Endometrium (tissue), 2 donors: Measurements from ENCODE around the gene NME3.

Experiments
- FAIRE-seq: peaks from 2 replicates; lab custom pipeline; 2012; peaks lifted over from hg19 to GRCh38; lab: Jason Lieb, UNC
- donor health status: control.
- donor health status: control.

Gene NME3

GRCh38 chr16:1768767-1769401 is 2.5 kb downstream of the NME3 start:
- FAIRE-seq = no peak

DNA sequence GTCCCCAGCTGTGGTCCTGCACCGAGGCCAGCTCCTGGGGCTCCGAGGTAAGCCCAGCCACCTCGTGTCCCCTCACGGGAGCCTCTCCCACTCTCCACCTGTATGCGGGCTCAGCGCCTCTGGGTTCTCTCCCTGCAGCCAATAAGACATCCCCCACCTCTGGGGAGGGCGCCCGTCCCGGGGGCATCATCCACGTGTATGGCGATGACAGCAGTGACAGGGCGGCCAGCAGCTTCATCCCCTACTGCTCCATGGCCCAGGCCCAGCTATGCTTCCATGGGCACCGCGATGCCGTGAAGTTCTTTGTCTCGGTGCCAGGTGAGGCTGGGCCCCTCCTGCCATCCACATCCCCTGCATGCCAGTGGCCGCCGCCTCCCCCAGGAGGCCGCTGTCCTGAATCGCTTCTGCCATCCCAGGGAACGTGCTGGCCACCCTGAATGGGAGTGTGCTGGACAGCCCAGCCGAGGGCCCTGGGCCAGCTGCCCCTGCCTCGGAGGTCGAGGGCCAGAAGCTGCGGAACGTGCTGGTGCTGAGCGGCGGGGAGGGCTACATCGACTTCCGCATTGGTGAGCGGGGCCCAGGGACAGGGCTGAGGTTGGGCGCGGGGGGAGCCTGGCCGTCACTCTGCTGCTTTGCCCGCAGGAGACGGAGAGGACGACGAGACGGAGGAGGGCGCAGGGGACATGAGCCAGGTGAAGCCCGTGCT is 3.1 kb downstream of the NME3 start:
- no peak for FAIRE-seq

GRCh38 chr16:1767116-1767994 is 4.0 kb downstream of the NME3 start:
- FAIRE-seq = no peak

DNA sequence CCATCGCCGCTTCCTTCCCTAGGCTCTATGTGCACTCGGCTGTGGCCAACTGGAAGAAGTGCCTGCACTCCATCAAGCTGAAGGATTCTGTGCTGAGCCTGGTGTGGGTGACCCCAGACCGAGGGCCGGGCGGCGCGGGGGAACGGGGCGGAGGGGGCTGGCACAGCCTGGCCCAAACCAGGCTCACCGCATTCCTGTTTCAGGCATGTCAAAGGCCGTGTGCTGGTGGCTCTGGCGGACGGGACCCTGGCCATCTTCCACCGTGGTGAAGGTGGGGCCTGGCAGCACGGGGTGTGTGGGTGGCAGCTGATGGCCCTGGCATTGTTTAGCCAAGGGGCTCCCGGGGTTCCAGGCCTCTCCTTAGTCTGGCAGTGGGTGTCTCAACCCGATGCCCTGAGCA is 4.6 kb downstream of the NME3 start:
- FAIRE-seq = no peak

DNA sequence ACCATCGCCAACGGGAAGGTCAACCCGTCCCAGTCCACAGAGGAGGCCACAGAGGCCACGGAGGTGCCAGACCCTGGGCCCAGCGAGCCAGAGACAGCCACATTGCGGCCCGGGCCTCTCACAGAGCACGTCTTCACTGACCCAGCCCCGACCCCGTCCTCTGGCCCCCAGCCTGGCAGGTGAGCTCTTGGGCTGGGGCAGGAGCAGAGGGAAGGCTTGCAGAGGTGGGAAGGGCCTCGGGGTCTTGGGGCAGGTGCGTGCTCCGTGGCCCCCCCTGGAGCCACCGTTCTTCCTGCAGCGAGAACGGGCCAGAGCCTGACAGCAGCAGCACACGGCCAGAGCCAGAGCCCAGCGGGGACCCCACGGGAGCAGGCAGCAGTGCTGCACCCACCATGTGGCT is 5.1 kb downstream of the NME3 start:
- FAIRE-seq = no peak

GRCh38 chr16:1765826-1766225 is 5.5 kb downstream of the NME3 start:
- FAIRE-seq = no peak

DNA sequence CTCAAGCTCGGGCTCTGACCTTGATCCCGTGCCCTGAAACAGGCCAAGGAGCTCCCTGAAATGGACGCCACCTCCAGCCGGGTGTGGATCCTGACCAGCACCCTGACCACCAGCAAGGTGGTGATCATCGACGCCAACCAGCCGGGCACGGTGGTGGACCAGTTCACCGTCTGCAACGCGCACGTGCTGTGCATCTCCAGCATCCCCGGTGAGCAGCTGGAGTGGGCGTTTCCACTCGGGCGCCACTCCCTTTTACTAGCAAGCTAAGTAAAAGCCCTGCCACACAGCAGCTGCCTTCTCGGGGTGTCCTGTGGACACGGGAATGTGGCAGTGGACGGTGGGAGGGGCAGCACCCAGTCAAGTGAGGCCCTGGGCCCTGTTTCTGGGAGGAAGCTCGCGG is 6.4 kb downstream of the NME3 start:
- FAIRE-seq = no peak

DNA sequence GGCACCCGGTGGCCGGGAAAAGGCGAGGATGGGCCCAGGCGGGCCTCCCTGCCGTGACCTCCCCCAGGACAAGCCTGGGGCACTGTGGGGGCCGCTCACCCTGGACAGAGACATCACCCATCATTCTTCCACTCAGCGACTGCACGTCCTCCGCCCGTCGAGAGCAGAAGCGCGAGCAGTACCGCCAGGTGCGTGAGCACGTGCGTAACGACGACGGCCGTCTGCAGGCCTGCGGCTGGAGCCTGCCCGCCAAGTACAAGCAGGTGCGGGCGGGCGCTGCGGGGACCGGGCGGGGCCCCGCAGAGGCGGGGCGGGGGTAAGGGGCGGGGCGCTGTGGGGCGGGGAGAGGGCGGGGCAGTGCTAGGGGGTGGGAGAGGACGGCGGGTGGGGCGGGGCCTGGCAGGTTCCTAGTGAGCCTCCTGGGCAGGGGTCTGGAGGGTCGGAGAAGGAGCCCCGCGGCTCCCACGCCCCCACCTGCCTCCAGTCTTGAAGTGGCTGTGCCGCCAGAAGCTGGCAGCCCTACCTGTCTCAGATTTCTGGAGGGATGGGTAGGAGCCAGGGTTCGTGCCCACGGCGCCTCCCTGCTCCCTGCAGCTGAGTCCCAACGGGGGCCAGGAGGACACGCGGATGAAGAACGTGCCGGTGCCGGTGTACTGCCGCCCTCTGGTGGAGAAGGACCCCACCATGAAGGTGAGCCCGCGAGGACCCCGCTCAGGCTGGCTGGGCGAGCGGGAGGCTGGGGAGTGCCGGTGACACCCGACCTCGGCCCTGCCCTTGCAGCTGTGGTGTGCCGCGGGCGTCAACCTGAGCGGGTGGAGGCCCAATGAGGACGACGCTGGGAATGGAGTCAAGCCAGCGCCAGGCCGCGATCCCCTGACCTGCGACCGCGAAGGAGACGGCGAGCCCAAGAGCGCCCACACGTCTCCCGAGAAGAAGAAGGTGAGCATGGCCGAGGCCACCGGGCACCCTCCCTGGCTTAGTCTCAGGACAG is 7.5 kb downstream of the NME3 start:
- FAIRE-seq = no peak

- no peak for FAIRE-seq
Observed at GRCh38 chr16:1762879-1763520, 8.3 kb downstream of the NME3 start.

GRCh38 chr16:1762196-1762878 is 9.0 kb downstream of the NME3 start:
- FAIRE-seq = no peak

- FAIRE-seq = no peak
Observed at GRCh38 chr16:1761751-1762150, 9.6 kb downstream of the NME3 start.

- no peak for FAIRE-seq
Observed at GRCh38 chr16:1760911-1761310, 10.4 kb downstream of the NME3 start.

- FAIRE-seq = no peak
Observed at GRCh38 chr16:1759511-1759910, 11.8 kb downstream of the NME3 start.

DNA sequence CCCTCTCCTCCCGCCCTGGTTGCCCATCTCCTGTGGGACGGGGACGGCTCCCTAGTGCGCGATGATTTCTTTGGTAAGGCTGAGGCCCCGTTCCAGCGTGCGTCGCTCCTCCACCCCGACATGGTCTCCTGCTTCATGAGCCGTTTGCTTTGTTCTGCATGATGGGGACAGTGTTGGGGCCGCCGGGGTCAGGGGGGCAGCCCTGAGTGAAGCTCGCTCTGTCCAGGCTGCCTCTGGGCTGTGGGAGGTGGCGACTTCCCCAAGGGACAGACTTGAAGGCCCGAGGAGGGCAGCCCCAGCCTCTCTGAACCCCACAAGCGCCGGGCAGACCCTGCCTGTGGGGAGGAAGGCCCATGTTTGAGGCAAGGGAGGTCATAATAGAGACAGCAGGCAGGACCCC is 12.4 kb downstream of the NME3 start:
- FAIRE-seq = no peak

- no peak for FAIRE-seq
Observed at GRCh38 chr16:1757714-1758461, 13.5 kb downstream of the NME3 start.

- no peak for FAIRE-seq
Observed at GRCh38 chr16:1754204-1754603, 17.1 kb downstream of the NME3 start.

DNA sequence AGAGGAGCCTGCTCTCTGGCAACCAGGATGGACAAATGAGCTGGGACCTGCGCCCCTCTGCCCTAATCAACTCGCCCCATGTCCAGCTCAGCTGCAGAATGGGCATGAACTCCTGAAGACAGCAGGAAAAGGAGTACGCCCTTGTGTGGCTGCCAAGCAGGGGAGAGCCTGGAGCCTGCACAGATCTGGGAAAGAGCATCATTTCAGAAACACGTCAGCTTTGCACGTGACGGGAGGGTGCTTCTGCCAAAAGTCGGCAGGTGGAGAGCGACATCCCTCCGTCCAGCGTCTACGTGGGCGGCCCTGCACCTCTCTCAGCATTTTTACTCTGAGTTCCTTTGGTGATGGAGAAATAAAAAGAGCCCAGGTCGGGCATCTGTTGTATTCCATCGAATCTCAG is 18.5 kb downstream of the NME3 start:
- no peak for FAIRE-seq

DNA sequence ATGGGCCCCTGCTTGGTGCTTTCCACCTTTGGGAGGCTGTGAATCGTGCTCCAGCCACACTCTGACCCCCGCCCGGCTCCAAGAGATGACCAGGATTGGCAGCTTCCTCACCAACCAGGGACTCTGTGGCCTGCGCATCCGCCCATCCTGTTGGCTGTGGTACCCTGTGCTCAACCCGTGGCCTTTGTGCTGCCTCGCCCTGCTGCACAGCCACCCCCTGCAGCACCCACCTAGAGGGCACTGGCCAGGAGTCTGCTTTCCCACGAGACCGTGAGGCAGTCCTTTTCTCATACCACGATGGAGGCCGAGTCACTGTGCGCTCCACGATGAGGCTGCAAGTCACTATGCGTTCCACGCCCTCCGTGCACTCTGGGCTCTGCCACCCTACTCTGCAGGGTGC is 19.4 kb downstream of the NME3 start:
- no peak for FAIRE-seq

GRCh38 chr16:1749152-1750117 is 21.9 kb downstream of the NME3 start:
- no peak for FAIRE-seq
